Endothelial cell (in vitro differentiated cells): Measurements from ENCODE around the gene SLC9A1. TPM values are rescaled to one million over a fixed set of nuclear protein-coding genes. Genes with fewer than 3 reads are reported as not detected.

Experiments used
- DNase-seq: peaks from one replicate; pipeline ENCODE4 v3.0.0; 2021; ENCODE audit warnings: low spot score
- H3K27ac Mint-ChIP-seq: one replicate; pipeline ENCODE4 v1.8.0; 2021; ENCODE audit warnings: mixed read lengths, inconsistent platforms; ENCODE audit not compliant: unreplicated experiment
- H3K27me3 Mint-ChIP-seq: one replicate; pipeline ENCODE4 v1.8.0; 2021; ENCODE audit warnings: mild to moderate bottlenecking, moderate library complexity, mixed read lengths, inconsistent platforms; ENCODE audit not compliant: unreplicated experiment
- H3K36me3 Mint-ChIP-seq: one replicate; pipeline ENCODE4 v1.8.0; 2021; ENCODE audit warnings: mild to moderate bottlenecking, low read depth, mixed read lengths, inconsistent platforms; ENCODE audit not compliant: unreplicated experiment
- H3K4me1 Mint-ChIP-seq: one replicate; pipeline ENCODE4 v1.8.0; 2021; ENCODE audit warnings: mild to moderate bottlenecking, mixed read lengths, inconsistent platforms; ENCODE audit not compliant: unreplicated experiment
- H3K4me3 Mint-ChIP-seq: one replicate; pipeline ENCODE4 v1.8.0; 2021; ENCODE audit warnings: mild to moderate bottlenecking, mixed read lengths, inconsistent platforms; ENCODE audit not compliant: unreplicated experiment
- H3K9me3 Mint-ChIP-seq: one replicate; pipeline ENCODE4 v1.8.0; 2021; ENCODE audit warnings: mixed read lengths, inconsistent platforms; ENCODE audit not compliant: unreplicated experiment
- total RNA-seq: library from RNA; stranded (reverse); fragmentation: NEBNext Ultra II Directional; extraction: Animal tissue kit (Norgen Biotek cat#: 25700); gene quantifications from one replicate; pipeline ENCODE4 v1.2.1, GENCODE V29; 2021; ENCODE audit not compliant: unreplicated experiment
- TF ChIP-seq, protein P1 (sequence below): fragments of 200-600 bp; sonication (generic); IDR thresholded peaks from one replicate; pipeline ENCODE4 v1.5.0; 2021; ENCODE audit warnings: antibody characterized with exemption; ENCODE audit not compliant: unreplicated experiment

Gene SLC9A1
- total RNA-seq, 1 donor from 2014 or later = 96.2 TPM

GRCh38 chr1:27097484-27097917 is 57.4 kb downstream of the SLC9A1 start:
- DNase-seq = peak; percentile 84
- peaks cover 11% of the 10 kb centered on the region for H3K4me1 Mint-ChIP-seq
- no peak overlapping the region for H3K27ac Mint-ChIP-seq

GRCh38 chr1:27095576-27095975 is 59.3 kb downstream of the SLC9A1 start:
- TF ChIP-seq, protein P1, sequence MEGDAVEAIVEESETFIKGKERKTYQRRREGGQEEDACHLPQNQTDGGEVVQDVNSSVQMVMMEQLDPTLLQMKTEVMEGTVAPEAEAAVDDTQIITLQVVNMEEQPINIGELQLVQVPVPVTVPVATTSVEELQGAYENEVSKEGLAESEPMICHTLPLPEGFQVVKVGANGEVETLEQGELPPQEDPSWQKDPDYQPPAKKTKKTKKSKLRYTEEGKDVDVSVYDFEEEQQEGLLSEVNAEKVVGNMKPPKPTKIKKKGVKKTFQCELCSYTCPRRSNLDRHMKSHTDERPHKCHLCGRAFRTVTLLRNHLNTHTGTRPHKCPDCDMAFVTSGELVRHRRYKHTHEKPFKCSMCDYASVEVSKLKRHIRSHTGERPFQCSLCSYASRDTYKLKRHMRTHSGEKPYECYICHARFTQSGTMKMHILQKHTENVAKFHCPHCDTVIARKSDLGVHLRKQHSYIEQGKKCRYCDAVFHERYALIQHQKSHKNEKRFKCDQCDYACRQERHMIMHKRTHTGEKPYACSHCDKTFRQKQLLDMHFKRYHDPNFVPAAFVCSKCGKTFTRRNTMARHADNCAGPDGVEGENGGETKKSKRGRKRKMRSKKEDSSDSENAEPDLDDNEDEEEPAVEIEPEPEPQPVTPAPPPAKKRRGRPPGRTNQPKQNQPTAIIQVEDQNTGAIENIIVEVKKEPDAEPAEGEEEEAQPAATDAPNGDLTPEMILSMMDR = no peak
- Mint-ChIP-seq H3K4me3 (no peak overlapping the region), H3K27ac (no peak overlapping the region), H3K4me1 (peaks cover 11% of the 10 kb centered on the region), H3K27me3 (no peaks in the 10 kb centered on the region), H3K36me3 (peaks cover 9% of the 10 kb centered on the region), H3K9me3 (no peaks in the 10 kb centered on the region)
- no peak for DNase-seq

More at GRCh38 chr1:27097484-27097917, 57.4 kb downstream of the SLC9A1 start:
- Mint-ChIP-seq H3K9me3 (no peaks in the 10 kb centered on the region), H3K36me3 (peaks cover 9% of the 10 kb centered on the region), H3K27me3 (no peaks in the 10 kb centered on the region), H3K4me3 (no peak overlapping the region)
- TF ChIP-seq, protein P1 = peak; percentile 96

DNA sequence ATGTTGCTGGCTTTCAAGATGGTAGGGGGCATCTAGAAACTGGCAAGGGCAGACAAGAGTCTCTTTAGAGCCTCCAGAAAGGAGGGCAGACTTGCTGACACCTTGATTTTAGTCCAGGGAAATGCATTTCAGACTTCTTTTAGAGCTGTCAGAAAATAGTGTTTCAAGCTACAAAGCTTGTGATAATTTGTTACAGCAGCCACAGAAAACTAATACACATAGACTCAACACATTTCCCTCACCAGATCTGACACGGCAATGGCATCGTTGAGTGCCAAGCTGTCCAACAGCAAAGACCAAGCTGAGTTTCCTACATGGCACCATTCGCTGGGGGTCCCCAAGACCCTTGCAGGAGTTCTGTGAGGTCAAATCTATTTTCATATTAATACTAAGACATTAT is 62.0 kb downstream of the SLC9A1 start:
- no peaks in the 10 kb centered on the region for H3K9me3 Mint-ChIP-seq
- H3K4me3 Mint-ChIP-seq = no peak overlapping the region
- no peaks in the 10 kb centered on the region for H3K36me3 Mint-ChIP-seq
- no peak overlapping the region for H3K27ac Mint-ChIP-seq
- no peaks in the 10 kb centered on the region for H3K27me3 Mint-ChIP-seq
- H3K4me1 Mint-ChIP-seq = no peaks in the 10 kb centered on the region
- DNase-seq = no peak
- TF ChIP-seq, protein P1 = no peak

DNA sequence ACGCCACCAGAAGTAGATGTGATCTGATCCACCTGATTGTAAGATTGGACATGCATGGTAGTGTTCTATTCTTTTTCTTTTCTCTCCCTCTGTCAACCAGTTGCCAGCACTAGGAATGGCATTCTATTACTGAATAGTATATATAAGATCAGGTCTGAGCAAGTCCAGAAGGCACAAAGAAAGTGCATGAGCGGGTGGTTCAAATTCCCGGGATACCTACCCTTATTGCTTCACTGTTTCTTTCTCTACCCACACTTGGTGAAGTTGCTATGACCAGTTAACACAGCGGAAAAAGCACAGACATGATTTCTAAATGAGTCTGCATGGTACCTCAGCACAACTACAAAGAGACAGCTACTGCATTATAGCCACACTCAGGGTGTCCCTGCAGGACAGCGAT is 64.0 kb downstream of the SLC9A1 start:
- Mint-ChIP-seq H3K36me3 (peaks cover 5% of the 10 kb centered on the region), H3K27me3 (no peaks in the 10 kb centered on the region), H3K4me3 (no peak overlapping the region), H3K4me1 (no peaks in the 10 kb centered on the region), H3K9me3 (no peaks in the 10 kb centered on the region), H3K27ac (no peak overlapping the region)
- TF ChIP-seq, protein P1 = no peak
- no peak for DNase-seq

DNA sequence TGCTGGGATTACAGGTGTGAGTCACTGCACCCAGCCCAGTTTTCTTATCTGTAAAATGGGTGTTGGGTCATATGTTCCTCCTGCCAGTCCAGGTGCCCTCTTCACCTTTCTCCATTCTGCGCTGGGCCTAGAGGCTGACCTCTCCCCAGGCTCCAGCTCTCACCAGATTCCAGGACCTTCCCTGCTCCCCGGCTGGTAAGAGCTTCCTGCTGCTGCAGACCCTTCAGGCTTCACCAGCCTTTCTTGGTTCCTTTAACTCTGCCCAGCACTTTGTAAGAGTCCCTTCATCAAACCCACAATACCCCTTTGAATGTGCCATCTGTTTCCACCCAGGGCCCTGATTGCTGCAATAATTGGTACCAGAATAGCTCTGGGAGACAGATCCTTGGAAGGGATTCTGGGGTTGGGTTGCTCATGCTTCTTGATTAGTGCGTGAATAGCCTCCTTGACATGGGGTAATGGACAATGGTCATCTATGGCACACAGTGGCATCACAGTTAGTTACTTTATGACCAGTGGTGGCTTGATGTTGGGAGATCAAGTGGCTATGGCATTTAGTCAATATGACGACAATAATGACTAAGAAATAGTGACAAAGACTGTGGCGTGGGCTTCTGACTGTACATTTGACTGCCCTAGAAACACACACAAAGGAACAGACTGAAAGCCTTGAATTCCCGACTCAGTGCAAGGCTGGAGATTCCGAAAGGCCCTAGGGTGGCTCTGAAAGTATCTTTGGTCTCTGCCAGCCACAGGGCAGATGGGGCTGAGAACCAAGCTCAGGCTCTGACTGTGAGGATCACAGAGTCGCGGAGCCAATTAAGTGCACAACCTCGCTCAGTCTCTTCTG is 67.3 kb downstream of the SLC9A1 start:
- H3K9me3 Mint-ChIP-seq = no peaks in the 10 kb centered on the region
- peaks cover 5% of the 10 kb centered on the region for H3K36me3 Mint-ChIP-seq
- no peak overlapping the region for H3K27ac Mint-ChIP-seq
- H3K4me1 Mint-ChIP-seq = no peaks in the 10 kb centered on the region
- TF ChIP-seq, protein P1 = no peak
- DNase-seq = no peak
- no peak overlapping the region for H3K4me3 Mint-ChIP-seq
- H3K27me3 Mint-ChIP-seq = peaks cover 4% of the 10 kb centered on the region
